GM06990 (cell line): ENCODE data around the gene SETSIP.

ENCODE experiments used
- DNase-seq: peaks from one replicate; pipeline ENCODE4 v3.0.0-alpha.2; 2011; ENCODE audit not compliant: insufficient read length; ENCODE audit errors: extremely low read depth
- H3K27me3 ChIP-seq: replicated peaks from 2 replicates; pipeline ENCODE4 v1.6.0; 2011; ENCODE audit warnings: low read length; ENCODE audit not compliant: control insufficient read depth, insufficient read depth
- H3K36me3 ChIP-seq: 2 replicates; pipeline ENCODE4 v1.5.1; 2011; ENCODE audit warnings: low read length; ENCODE audit not compliant: control insufficient read depth, insufficient read depth
- H3K4me3 ChIP-seq: replicated peaks from 2 replicates; pipeline ENCODE4 v1.5.1; 2011; ENCODE audit warnings: low read depth, mild to moderate bottlenecking, control low read depth, low read length
- TF ChIP-seq, protein P1 (sequence below): IDR thresholded peaks from 2 replicates; pipeline ENCODE4 v1.5.1; 2011; ENCODE audit warnings: low read length, control low read depth, mild to moderate bottlenecking, inconsistent platforms; ENCODE audit not compliant: insufficient read depth, poor library complexity, severe bottlenecking

The SETSIP gene, protein sequence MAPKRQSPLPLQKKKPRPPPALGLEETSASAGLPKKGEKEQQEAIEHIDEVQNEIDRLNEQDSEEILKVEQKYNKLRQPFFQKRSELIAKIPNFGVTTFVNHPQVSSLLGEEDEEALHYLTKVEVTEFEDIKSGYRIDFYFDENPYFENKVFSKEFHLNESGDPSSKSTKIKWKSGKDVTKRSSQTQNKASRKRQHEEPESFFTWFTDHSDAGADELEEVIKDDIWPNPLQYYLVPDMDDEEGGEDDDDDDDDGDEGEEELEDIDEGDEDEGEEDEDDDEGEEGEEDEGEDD

DNA sequence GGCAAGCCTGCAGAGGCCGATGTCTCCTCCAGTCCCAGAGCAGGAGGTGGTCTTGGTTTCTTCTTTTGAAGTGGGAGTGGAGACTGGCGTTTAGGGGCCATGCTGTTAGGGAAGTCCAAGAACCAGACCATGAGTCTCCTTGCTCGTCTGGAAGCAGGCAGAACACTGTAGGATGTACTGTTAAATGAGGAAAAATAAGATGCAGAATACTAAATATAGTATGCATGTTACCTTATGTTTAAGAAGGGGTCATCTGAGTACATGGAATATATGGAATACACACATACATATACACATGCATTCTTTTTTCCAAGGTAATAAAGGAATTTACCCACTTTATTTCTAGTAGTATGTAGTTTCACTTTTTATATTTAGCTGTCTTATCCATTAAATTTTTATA, at the start of gene SETSIP:
TSS of gene SETSIP (minus strand) at position 101 of the 400 bp plus-strand sequence. CDS start at position 101, 0 bp downstream.
- Histone ChIP-seq H3K36me3 (no peaks in the 10 kb centered on the region), H3K27me3 (no peaks in the 10 kb centered on the region), H3K4me3 (no peak within 1 kb of the TSS)
- DNase-seq, result no peak
- TF ChIP-seq, protein P1, sequence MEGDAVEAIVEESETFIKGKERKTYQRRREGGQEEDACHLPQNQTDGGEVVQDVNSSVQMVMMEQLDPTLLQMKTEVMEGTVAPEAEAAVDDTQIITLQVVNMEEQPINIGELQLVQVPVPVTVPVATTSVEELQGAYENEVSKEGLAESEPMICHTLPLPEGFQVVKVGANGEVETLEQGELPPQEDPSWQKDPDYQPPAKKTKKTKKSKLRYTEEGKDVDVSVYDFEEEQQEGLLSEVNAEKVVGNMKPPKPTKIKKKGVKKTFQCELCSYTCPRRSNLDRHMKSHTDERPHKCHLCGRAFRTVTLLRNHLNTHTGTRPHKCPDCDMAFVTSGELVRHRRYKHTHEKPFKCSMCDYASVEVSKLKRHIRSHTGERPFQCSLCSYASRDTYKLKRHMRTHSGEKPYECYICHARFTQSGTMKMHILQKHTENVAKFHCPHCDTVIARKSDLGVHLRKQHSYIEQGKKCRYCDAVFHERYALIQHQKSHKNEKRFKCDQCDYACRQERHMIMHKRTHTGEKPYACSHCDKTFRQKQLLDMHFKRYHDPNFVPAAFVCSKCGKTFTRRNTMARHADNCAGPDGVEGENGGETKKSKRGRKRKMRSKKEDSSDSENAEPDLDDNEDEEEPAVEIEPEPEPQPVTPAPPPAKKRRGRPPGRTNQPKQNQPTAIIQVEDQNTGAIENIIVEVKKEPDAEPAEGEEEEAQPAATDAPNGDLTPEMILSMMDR, result no peak

DNA sequence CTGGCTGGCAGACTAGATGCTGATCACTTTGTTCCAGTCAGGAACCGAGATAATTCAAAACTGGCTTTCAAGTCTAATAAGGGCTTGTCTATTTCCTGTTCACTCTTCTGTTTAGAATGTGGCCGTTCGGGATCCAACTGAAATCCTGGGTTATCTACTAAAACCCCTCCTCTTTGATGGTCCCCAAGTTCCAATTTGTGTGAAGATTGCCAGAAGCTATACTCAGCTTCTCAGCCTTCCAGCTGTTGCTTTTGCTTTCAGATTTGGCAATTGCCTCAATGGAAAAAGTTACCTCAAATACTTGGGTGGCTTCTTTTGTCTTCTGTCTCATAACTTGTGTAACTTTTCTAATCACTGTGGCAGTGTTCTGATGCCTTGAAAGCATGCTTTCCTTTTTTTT, 48.7 kb upstream of the SETSIP start:
- Histone ChIP-seq H3K36me3 (no peaks in the 10 kb centered on the region), H3K27me3 (no peaks in the 10 kb centered on the region), H3K4me3 (no peak overlapping the region)
- no peak for DNase-seq
- TF ChIP-seq, protein P1, result no peak

DNA sequence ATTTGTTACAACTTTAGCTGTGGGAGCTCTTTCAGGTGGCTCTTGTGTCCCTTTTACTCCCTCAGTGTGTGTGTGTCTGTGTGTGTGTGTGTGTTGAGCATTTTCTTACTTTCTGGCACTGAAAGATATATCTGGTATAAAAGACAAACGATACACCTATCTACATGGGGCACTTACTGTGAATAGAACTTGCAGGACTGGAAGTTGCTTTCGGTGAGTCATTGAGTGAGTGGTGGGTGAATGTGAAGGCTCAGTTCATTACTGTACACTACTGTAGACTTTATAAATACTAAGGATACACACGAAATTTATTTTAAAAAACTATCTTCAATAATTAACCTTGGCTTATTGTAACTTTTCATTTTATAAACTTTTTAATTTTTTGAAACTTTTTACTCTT, 43.6 kb upstream of the SETSIP start:
- no peak for DNase-seq
- TF ChIP-seq, protein P1, result no peak
- no peaks in the 10 kb centered on the region for H3K27me3 ChIP-seq
- no peak overlapping the region for H3K4me3 ChIP-seq
- no peaks in the 10 kb centered on the region for H3K36me3 ChIP-seq

DNA sequence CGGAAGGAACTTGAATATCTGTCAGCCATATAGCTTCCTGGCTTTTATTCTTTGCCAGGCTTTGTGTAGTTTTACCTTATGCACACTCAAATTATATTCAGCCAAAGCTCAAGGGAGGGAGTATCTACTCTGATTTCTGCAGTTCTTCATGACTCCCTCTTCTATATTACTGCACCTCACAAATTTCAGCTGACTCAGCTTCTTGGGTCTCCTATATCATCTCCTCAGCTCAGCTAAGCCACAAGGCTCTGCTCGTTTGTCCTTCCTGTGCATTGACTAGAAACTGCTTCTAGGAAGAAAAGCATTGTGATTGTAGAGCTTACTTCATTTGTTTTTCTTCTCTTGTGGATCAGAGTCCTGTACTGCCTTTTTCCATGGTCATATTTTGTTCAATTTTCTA, 42.3 kb upstream of the SETSIP start:
- H3K36me3 ChIP-seq, result no peaks in the 10 kb centered on the region
- H3K27me3 ChIP-seq, result no peaks in the 10 kb centered on the region
- no peak for DNase-seq
- H3K4me3 ChIP-seq, result no peak overlapping the region
- TF ChIP-seq, protein P1, result no peak

DNA sequence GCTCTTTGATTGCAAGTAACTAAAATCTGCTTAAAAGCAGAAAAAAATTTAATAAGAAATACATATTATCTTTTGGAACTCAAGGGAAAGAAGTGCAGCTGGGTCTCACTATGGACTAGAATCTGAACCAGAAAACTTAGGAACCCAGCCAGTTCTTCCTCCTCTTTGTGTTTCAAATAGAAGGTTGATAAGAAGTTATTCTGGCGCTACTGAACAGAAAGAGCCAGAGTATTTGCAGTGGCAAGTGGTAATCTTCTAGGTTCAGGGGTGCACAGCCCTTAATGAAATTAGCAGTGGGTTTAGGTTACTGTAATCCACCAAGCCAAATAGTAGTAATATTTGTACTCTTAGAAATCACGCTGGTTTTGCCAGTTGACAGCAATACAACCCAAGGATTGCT, 33.4 kb upstream of the SETSIP start:
- DNase-seq, result no peak
- TF ChIP-seq, protein P1, result no peak
- H3K36me3 ChIP-seq, result no peaks in the 10 kb centered on the region
- H3K27me3 ChIP-seq, result no peaks in the 10 kb centered on the region
- H3K4me3 ChIP-seq, result no peak overlapping the region

DNA sequence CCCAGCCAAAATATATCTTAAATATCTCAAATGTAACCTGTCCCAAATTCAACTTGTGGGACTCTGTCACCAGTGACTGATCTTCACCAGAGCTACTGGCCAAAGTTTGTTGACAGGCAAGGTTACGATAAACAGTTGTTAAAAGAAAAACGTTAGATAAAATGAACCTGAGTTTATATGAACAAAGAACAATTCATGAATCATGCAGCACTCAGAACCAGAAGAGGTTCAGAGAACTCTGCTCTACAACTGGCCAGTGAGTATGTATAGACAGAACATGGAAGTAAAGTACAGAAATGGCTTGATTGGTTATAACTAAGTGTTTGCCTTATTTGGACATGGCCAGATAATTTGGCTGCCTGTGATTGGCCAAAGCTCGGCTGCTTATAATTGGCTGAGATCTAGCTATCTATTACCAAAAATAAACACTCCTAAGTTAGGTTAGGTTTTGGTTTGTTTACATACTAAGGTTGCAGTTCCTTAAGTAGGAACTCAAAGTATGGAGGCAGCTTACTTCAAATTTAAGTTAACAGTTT, 30.4 kb upstream of the SETSIP start:
- no peak for DNase-seq
- Histone ChIP-seq H3K27me3 (no peaks in the 10 kb centered on the region), H3K4me3 (no peak overlapping the region), H3K36me3 (no peaks in the 10 kb centered on the region)
- TF ChIP-seq, protein P1, result no peak
